H1 (cell line): ENCODE measurements around the gene CDK5RAP2. TPM values are rescaled to one million over a fixed set of nuclear protein-coding genes. Genes with fewer than 3 reads are reported as not detected.
"Not testable (repeated sequence)": the region's sequence is repeated elsewhere in the genome, so short reads cannot be mapped to it uniquely, and the experiment has no call there.

Source experiments
- CTCF ChIA-PET: fragments of 300-600 bp; sonication (Branson Sonifier 250); formaldehyde crosslinking; loops from one replicate; lab custom pipeline; 2021; ENCODE audit not compliant: partially characterized antibody; lab: Charles Lee
- POLR2A ChIA-PET: fragments of 300-600 bp; sonication (Branson Sonifier 250); formaldehyde crosslinking; loops from one replicate; lab custom pipeline; 2021; ENCODE audit warnings: inconsistent platforms; ENCODE audit not compliant: partially characterized antibody; lab: Charles Lee
- DNase-seq, 2 experiments: peaks; one replicate each; pipeline versions ENCODE4 v3.0.0 to v3.0.0-alpha.2; 2010 to 2022; ENCODE audit warnings: low spot score in 2 of 2, low read depth in 1 of 2, mixed read lengths in 1 of 2
- FAIRE-seq: peaks from 2 replicates; lab custom pipeline; 2011; peaks lifted over from hg19 to GRCh38; lab: Jason Lieb, UNC
- H2AFZ ChIP-seq: 2 replicates; pipeline ENCODE4 v1.8.1; 2012; ENCODE audit warnings: low read length, inconsistent platforms
- H2AK5ac ChIP-seq: 2 replicates; pipeline ENCODE4 v1.6.1; 2013; ENCODE audit warnings: low read depth, low read length
- H2BK120ac ChIP-seq: replicated peaks from 2 replicates; pipeline ENCODE3; 2013; ENCODE audit warnings: low read depth, low read length, inconsistent platforms
- H2BK12ac ChIP-seq: 2 replicates; pipeline ENCODE4 v1.6.1; 2013; ENCODE audit warnings: low read depth, low read length
- H2BK15ac ChIP-seq: 2 replicates; pipeline ENCODE4 v1.6.1; 2013; ENCODE audit warnings: low read length
- H2BK20ac ChIP-seq: 2 replicates; pipeline ENCODE4 v1.6.1; 2013; ENCODE audit warnings: low read length
- H2BK5ac ChIP-seq: 2 replicates; pipeline ENCODE4 v1.6.1; 2013; ENCODE audit warnings: low read depth, low read length
- H3K14ac ChIP-seq: 2 replicates; pipeline ENCODE4 v1.6.1; 2013; ENCODE audit warnings: inconsistent platforms; ENCODE audit not compliant: insufficient read length
- H3K18ac ChIP-seq: 2 replicates; pipeline ENCODE4 v1.6.1; 2013; ENCODE audit warnings: low read length; ENCODE audit errors: extremely low read depth
- H3K23ac ChIP-seq: 2 replicates; pipeline ENCODE4 v1.6.1; 2013; ENCODE audit warnings: inconsistent platforms; ENCODE audit not compliant: insufficient read length
- H3K23me2 ChIP-seq: 2 replicates; pipeline ENCODE4 v1.6.1; 2013; ENCODE audit warnings: low read depth, low read length
- H3K27ac ChIP-seq: 2 replicates; pipeline ENCODE4 v1.6.1; 2011; ENCODE audit warnings: low read depth, low read length, inconsistent platforms
- H3K27me3 ChIP-seq, 4 experiments: replicated peaks in 1 of 4; 1 replicate in 1 of 4; 2 replicates in 3 of 4; pipeline versions ENCODE4 v1.6.1 to v1.8.1; 2011 to 2013; ENCODE audit warnings: low read length in 3 of 4, mild to moderate bottlenecking in 3 of 4, inconsistent platforms in 2 of 4, mixed read lengths in 2 of 4, moderate library complexity in 1 of 4; ENCODE audit not compliant: control insufficient read depth in 3 of 4, insufficient read depth in 3 of 4; ENCODE audit errors: extremely low read depth in 1 of 4
- H3K36me3 ChIP-seq, 4 experiments: 2 replicates each; pipeline versions ENCODE4 v1.6.1 to v1.8.1; 2011 to 2013; ENCODE audit warnings: mild to moderate bottlenecking in 4 of 4, low read length in 3 of 4, moderate library complexity in 2 of 4, control low read depth in 1 of 4, inconsistent platforms in 1 of 4; ENCODE audit not compliant: insufficient read depth in 4 of 4, control insufficient read depth in 2 of 4
- H3K4ac ChIP-seq: replicated peaks from 2 replicates; pipeline ENCODE3; 2013; ENCODE audit warnings: low read length, low read depth, mixed read lengths, inconsistent platforms; ENCODE audit not compliant: insufficient read length
- H3K4me1 ChIP-seq, 4 experiments: replicated peaks in 1 of 4; 1 replicate in 1 of 4; 2 replicates in 3 of 4; pipeline versions ENCODE4 v1.6.1 to v1.8.1; 2011 to 2013; ENCODE audit warnings: low read length in 3 of 4, inconsistent platforms in 2 of 4, mixed read lengths in 1 of 4; ENCODE audit not compliant: insufficient read depth in 4 of 4, control insufficient read depth in 3 of 4
- H3K4me2 ChIP-seq, 2 experiments: 2 replicates each; pipeline versions ENCODE4 v1.6.1 to v1.8.1; 2011 to 2013; ENCODE audit warnings: low read depth in 2 of 2, low read length in 2 of 2, control low read depth in 1 of 2, inconsistent platforms in 1 of 2, mild to moderate bottlenecking in 1 of 2; ENCODE audit not compliant: insufficient read depth in 1 of 2
- H3K4me3 ChIP-seq, 4 experiments: fragments of 200-600, 300-600 bp in 1 of 4; sonication (generic), shearing (Covaris generic), sonication (Bioruptor Twin) in 1 of 4; 2 replicates each; pipeline versions ENCODE4 v1.5.1 to v1.8.1; 2011 to 2016; ENCODE audit warnings: low read length in 4 of 4, low read depth in 3 of 4, control low read depth in 2 of 4, inconsistent platforms in 2 of 4, mild to moderate bottlenecking in 2 of 4, mixed read lengths in 1 of 4, moderate library complexity in 1 of 4; ENCODE audit not compliant: insufficient read depth in 2 of 4; ENCODE audit errors: extremely low read depth in 1 of 4
- H3K56ac ChIP-seq: replicated peaks from 2 replicates; pipeline ENCODE3; 2013; ENCODE audit warnings: low read depth, mild to moderate bottlenecking, mixed read lengths, low read length, inconsistent platforms; ENCODE audit not compliant: insufficient read length
- H3K79me1 ChIP-seq: 2 replicates; pipeline ENCODE4 v1.6.1; 2013; ENCODE audit warnings: low read depth, low read length, control low read depth
- H3K79me2 ChIP-seq, 2 experiments: 2 replicates each; pipeline versions ENCODE4 v1.6.1 to v1.8.1; 2012 to 2013; ENCODE audit warnings: low read length in 2 of 2, mild to moderate bottlenecking in 2 of 2, inconsistent platforms in 1 of 2; ENCODE audit not compliant: insufficient read depth in 2 of 2, control insufficient read depth in 1 of 2
- H3K9ac ChIP-seq, 4 experiments: replicated peaks in 1 of 4; 1 replicate in 1 of 4; 2 replicates in 3 of 4; pipeline versions ENCODE4 v1.6.1 to v1.8.1; 2011 to 2013; ENCODE audit warnings: low read depth in 3 of 4, low read length in 3 of 4, control low read depth in 2 of 4, mild to moderate bottlenecking in 2 of 4, moderate library complexity in 2 of 4, inconsistent platforms in 1 of 4; ENCODE audit errors: extremely low read depth in 1 of 4
- H3K9me3 ChIP-seq, 2 experiments: 2 replicates each; pipeline versions ENCODE4 v1.6.1 to v1.8.1; 2012 to 2013; ENCODE audit warnings: mild to moderate bottlenecking in 2 of 2, moderate library complexity in 2 of 2, control low read depth in 1 of 2, inconsistent platforms in 1 of 2, low read depth in 1 of 2, low read length in 1 of 2, mixed read lengths in 1 of 2; ENCODE audit not compliant: insufficient read depth in 2 of 2
- H4K20me1 ChIP-seq, 2 experiments: replicated peaks in 1 of 2; 2 replicates each; pipeline versions ENCODE3 to v1.8.1; 2011 to 2013; ENCODE audit warnings: inconsistent platforms in 2 of 2, low read length in 2 of 2, mild to moderate bottlenecking in 1 of 2; ENCODE audit not compliant: insufficient read depth in 2 of 2, control insufficient read depth in 1 of 2
- H4K5ac ChIP-seq: 2 replicates; pipeline ENCODE4 v1.6.1; 2013; ENCODE audit warnings: low read length, low read depth, mixed read lengths, inconsistent platforms; ENCODE audit not compliant: insufficient read length
- H4K8ac ChIP-seq: 2 replicates; pipeline ENCODE4 v1.8.0; 2013; ENCODE audit warnings: mild to moderate bottlenecking, moderate library complexity, low read length, inconsistent platforms; ENCODE audit not compliant: insufficient read depth; ENCODE audit errors: extremely low read depth
- H4K91ac ChIP-seq: replicated peaks from 2 replicates; pipeline ENCODE3; 2013; ENCODE audit warnings: low read length, mixed read lengths, inconsistent platforms; ENCODE audit not compliant: insufficient read length
- WGBS, 2 experiments: shearing (Covaris generic) in 1 of 2; methylation state at CpG; one replicate each; pipeline versions ENCODE4 v1.1.6 to v1.1.7; 2013 to 2015; ENCODE audit warnings: low lambda C conversion rate in 2 of 2, mixed read lengths in 2 of 2, inconsistent platforms in 1 of 2, low coverage in 1 of 2, missing lambda C conversion rate in 1 of 2; ENCODE audit not compliant: insufficient replicate concordance in 2 of 2, insufficient coverage in 1 of 2, insufficient read length in 1 of 2; ENCODE audit errors: extremely low coverage in 1 of 2, missing lambda C conversion rate in 1 of 2; 5-methylcytosine and 5-hydroxymethylcytosine counted together
- polyA plus RNA-seq, 7 experiments: library from polyadenylated mRNA; depleted of rRNA in 3 of 7; stranded (reverse) in 5 of 7; unstranded in 2 of 7; fragments of >200 nt in 5 of 7; fragments of 200-250 nt in 2 of 7; gene quantifications; 1 replicate in 5 of 7; 2 replicates in 1 of 7; 4 replicates in 1 of 7; pipeline versions ENCODE4 v1.2.1 to v1.2.3, GENCODE V29; 2011 to 2013; ENCODE audit warnings: missing spikeins in 2 of 7, mixed read lengths in 2 of 7
- total RNA-seq: library from RNA; stranded (reverse); fragmentation: NEBNext Ultra II Directional; extraction: Animal tissue kit (Norgen Biotek cat#: 25700); gene quantifications from 2 replicates; pipeline ENCODE4 v1.2.1, GENCODE V29; 2021

Gene CDK5RAP2
- total and polyA plus RNA-seq, 2 of the 8 experiments (the other 6 are each of a cell fraction or from before 2014, with no cell fraction given) = 19.8 to 49.4 TPM

- DNase-seq = not testable (repeated sequence)
Observed at GRCh38 chr9:120628925-120629497, 49.0 kb upstream of the CDK5RAP2 start.

More at GRCh38 chr9:120628925-120629497, 49.0 kb upstream of the CDK5RAP2 start:
- H2BK12ac ChIP-seq, H3K23me2 ChIP-seq, H4K8ac ChIP-seq, H3K18ac ChIP-seq, H4K91ac ChIP-seq, H2BK5ac ChIP-seq, H3K79me1 ChIP-seq, POLR2A ChIA-PET, H3K9me3 ChIP-seq, H2BK120ac ChIP-seq, H3K4me2 ChIP-seq, H3K14ac ChIP-seq, H2AK5ac ChIP-seq, H3K56ac ChIP-seq, H3K4me1 ChIP-seq, H2BK20ac ChIP-seq, H3K23ac ChIP-seq, FAIRE-seq, H3K4me3 ChIP-seq, H2BK15ac ChIP-seq, H4K20me1 ChIP-seq, H2AFZ ChIP-seq, H4K5ac ChIP-seq, H3K79me2 ChIP-seq, H3K27ac ChIP-seq, H3K27me3 ChIP-seq, H3K4ac ChIP-seq, H3K9ac ChIP-seq, H3K36me3 ChIP-seq: not testable (repeated sequence)
- CTCF ChIA-PET = interaction anchor here (1.0 to 2.6 kb wide), 3 partner anchors 10 to 13 kb away, joined by 4 to 5 read pairs (median 5); no protein-coding TSS in a partner anchor
- WGBS, 2 experiments = 86% methylated on average over 3 of the region's 3 CpGs; no CpG with 5 or more reads in 1 of the 2 experiments
